Measurements from ENCODE around the gene IGSF23.
"Not testable (repeated sequence)": the region's sequence is repeated elsewhere in the genome, so short reads cannot be mapped to it uniquely, and the experiment has no call there.

IGSF23 gene

GRCh38 chr19:44626048-44626624, 12.8 kb downstream of the IGSF23 start:
- no peak for DNase-seq (ENCODE audit: low spot score in 2 of 2)
- H3K27me3 ChIP-seq (ENCODE audit: low read depth): no peaks in the 10 kb centered on the region
- H3K36me3 ChIP-seq (replicated peaks): no peaks in the 10 kb centered on the region
- in situ Hi-C loops (cut with MboI; ENCODE audit: low sequenced_read_pairs): no loop called here
- H3K4me1 ChIP-seq: no peaks in the 10 kb centered on the region
- no peaks in the 10 kb centered on the region for H3K9me3 ChIP-seq
- H3K4me3 ChIP-seq: no peak overlapping the region

GRCh38 chr19:44627631-44628030, 14.3 kb downstream of the IGSF23 start:
- Histone ChIP-seq H3K9me3 (no peaks in the 10 kb centered on the region), H3K36me3 (replicated peaks) (peaks cover 3% of the 10 kb centered on the region; the same call in 1 of the 2 replicates), H3K4me1 (no peaks in the 10 kb centered on the region; the same call in 1 of the 2 replicates), H3K4me3 (no peak overlapping the region), H3K27me3 (ENCODE audit: low read depth) (no peaks in the 10 kb centered on the region)
- in situ Hi-C loops (cut with MboI; ENCODE audit: low sequenced_read_pairs): no loop called here
- DNase-seq (ENCODE audit: low spot score in 2 of 2): no peak

DNA sequence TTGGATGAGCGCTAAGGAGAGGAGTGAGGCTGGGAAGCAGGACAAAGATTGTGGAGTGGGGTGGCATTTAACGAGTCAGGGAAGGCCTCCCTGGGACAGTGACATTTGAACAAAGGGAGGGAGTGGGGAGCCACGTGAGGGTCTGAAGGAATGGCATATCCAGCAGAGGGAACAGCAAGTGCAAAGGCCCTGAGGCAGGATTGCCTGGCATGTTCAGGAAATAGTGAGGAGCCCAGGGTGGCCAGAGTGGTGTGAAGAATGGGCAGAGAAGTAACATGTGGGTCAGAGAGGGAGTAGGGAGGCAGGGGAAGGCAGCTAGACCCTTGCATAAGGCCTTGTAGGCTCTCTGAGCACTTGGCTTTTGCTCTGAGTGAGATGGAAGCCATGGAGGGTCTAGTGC, 15.4 kb downstream of the IGSF23 start:
- Histone ChIP-seq H3K27me3 (ENCODE audit: low read depth) (no peaks in the 10 kb centered on the region), H3K4me1 (peaks cover 6% of the 10 kb centered on the region), H3K4me3 (no peak overlapping the region), H3K36me3 (replicated peaks) (peaks cover 3% of the 10 kb centered on the region; the same call in 1 of the 2 replicates), H3K9me3 (no peaks in the 10 kb centered on the region)
- DNase-seq (ENCODE audit: low spot score in 2 of 2): no peak
- in situ Hi-C loops (cut with MboI; ENCODE audit: low sequenced_read_pairs): no loop called here

GRCh38 chr19:44631611-44632010, 18.2 kb downstream of the IGSF23 start:
- H3K36me3 ChIP-seq (replicated peaks); H3K9me3 ChIP-seq; DNase-seq (ENCODE audit: low spot score in 2 of 2); H3K4me3 ChIP-seq; in situ Hi-C loops (cut with MboI; ENCODE audit: low sequenced_read_pairs); H3K27me3 ChIP-seq (ENCODE audit: low read depth); H3K4me1 ChIP-seq: not testable (repeated sequence)

DNA sequence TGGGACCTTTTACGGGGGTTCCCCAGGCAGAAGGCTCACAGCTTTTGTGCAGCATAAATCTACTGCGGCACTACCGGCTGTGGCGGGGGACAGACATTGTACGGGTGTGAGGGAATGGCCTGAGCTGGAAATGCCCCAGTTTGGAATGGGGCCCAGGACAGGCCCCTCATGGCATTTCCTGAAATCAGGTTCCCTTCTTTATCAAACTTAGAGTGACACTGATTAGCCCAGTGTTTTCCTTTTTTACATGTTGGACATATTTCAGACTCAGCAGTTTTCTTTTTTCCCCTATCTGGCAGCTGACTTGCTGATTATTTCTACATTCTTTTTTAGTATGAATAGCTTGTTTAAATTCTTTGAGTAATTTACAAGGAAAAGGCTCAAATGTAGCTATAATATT, 20.7 kb downstream of the IGSF23 start:
- H3K9me3 ChIP-seq; H3K36me3 ChIP-seq (replicated peaks); H3K4me3 ChIP-seq; in situ Hi-C loops (cut with MboI; ENCODE audit: low sequenced_read_pairs); H3K4me1 ChIP-seq; H3K27me3 ChIP-seq (ENCODE audit: low read depth); DNase-seq (ENCODE audit: low spot score in 2 of 2): not testable (repeated sequence)

DNA sequence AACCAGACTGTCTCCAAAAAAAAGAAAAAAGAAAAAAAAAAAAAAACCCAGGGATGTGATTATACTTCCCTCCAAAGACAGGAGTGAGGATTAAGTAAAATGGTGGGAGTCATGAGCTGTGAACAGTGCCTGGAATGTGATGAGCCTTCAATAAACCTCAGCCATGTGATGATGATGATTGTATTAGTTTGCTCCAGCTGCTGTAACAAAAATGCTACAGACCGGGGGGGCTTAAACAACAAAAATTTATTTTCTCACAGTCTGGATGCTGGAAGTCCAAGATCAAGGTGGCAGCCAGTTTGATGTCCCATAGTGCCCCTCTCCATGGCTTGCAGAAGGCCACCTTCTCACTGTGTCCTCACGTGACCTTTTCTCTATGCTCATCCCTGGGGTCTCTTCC, 21.4 kb downstream of the IGSF23 start:
- no peaks in the 10 kb centered on the region for H3K9me3 ChIP-seq
- no peak overlapping the region for H3K4me3 ChIP-seq
- no peak for DNase-seq (ENCODE audit: low spot score in 2 of 2)
- in situ Hi-C loops (cut with MboI; ENCODE audit: low sequenced_read_pairs): no loop called here
- no peaks in the 10 kb centered on the region for H3K27me3 ChIP-seq (ENCODE audit: low read depth)
- H3K4me1 ChIP-seq: peaks cover 6% of the 10 kb centered on the region
- peaks cover 3% of the 10 kb centered on the region; the same call in 1 of the 2 replicates for H3K36me3 ChIP-seq (replicated peaks)

DNA sequence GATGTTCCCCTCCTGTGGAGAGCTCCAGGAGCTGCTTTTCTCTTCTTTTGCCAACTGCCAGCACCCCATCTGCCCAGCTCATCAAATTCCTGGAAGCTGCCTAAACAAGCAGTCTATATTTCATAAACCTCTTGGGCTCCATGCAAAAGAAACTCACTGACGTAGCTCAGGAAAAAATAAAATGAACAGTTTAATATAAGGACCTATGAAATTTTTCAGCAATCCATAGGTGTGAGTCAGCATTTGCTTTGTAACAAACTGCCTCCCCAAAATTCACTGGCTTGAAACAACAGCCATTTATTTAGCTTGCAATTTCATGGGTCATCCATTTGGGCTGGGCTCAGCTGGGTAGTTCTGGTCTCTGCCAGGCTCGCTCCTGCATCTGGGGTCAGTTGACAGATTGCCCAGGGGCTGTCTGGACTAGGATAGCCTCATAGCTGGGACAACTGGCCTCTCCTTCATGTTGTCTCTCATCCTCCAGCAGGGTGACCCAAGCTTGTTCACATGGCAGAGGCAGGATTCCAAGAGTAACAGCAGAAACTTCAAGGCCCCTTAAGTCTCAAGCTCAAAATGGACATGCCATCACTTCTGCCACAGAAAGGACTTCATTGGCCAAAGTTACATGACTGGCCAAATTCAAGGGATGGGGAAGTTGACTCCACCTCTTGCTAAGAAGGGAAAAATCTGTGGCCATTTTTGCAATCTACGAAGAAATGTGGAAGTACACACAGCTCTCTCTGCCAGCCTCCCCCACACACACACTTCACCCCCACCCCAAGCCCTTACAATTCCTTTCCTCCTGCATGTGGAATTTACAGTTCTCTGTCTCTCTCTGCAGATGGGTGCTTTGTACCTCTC, 22.4 kb downstream of the IGSF23 start:
- Histone ChIP-seq H3K36me3 (replicated peaks) (peaks cover 3% of the 10 kb centered on the region; the same call in 1 of the 2 replicates), H3K9me3 (no peaks in the 10 kb centered on the region), H3K4me3 (no peak overlapping the region), H3K27me3 (ENCODE audit: low read depth) (no peaks in the 10 kb centered on the region), H3K4me1 (peaks cover 6% of the 10 kb centered on the region)
- in situ Hi-C loops (cut with MboI; ENCODE audit: low sequenced_read_pairs): no loop called here
- no peak for DNase-seq (ENCODE audit: low spot score in 2 of 2)

DNA sequence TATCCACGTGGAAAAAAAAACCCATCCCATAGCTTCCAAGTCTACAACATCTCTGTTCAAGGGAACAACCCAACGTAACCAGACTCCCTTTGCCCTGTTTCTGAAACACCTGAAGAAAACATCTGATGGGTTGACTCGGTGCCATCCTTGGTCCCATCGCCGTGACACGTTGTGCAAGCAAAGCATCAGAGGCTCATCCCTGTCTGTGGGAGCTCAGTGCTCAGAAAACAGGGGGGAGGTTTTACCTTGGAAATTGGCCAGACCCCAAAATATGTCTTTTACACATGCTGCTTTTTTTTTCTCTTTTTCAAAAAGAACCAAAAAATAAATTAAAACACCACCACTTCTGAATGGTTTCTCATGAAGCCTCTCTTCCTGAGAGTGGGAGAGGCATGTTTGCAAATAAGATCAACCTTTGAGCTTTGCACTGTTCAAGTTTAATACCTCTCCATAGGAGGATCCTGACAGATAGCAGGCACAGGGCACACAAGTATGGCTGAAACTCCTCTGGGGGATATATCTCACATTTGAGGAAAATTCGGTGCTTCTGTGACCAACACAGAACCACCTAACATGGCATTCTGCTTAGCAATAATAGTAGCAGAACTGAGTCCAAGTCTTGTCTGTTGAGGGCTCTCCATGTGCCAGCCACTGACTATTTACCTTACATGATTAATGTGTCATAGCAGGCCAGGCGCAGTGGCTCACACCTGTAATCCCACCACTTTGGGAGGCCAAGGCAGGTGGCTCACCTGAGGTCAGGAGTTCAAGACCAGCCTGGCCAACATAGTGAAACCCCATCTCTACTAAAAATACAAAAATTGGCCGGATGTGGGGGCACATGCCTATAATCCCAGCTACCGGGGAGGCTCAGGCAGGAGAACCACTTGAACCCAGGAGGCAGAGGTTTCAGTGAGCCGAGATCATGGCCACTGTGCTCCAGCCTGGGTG, 23.4 kb downstream of the IGSF23 start:
- no peak overlapping the region for H3K4me3 ChIP-seq
- no peak for DNase-seq (ENCODE audit: low spot score in 2 of 2)
- in situ Hi-C loops (cut with MboI; ENCODE audit: low sequenced_read_pairs): no loop called here
- H3K27me3 ChIP-seq (ENCODE audit: low read depth): no peaks in the 10 kb centered on the region
- H3K4me1 ChIP-seq: peaks cover 6% of the 10 kb centered on the region
- H3K9me3 ChIP-seq: no peaks in the 10 kb centered on the region
- H3K36me3 ChIP-seq (replicated peaks): peaks cover 3% of the 10 kb centered on the region; the same call in 1 of the 2 replicates

DNA sequence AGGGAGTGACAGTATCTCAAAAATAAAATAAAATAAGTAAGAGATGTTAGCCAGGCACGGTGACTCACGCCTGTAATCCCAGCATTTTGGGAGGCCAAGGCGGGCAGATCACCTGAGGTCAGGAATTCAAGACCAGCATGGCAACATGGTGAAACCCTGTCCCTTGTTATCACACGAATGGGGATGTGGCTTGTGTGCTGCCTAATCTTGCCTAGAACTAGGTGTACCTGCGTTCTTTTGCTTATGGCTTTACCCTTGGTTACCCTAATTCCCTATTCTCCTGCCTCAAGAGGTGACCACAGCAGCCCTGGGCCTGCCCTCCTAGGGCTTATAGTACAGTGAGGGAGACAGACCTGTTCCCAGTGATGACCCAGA, 24.0 kb downstream of the IGSF23 start:
- no peak for DNase-seq (ENCODE audit: low spot score in 2 of 2)
- Histone ChIP-seq H3K36me3 (replicated peaks) (no peaks in the 10 kb centered on the region), H3K27me3 (ENCODE audit: low read depth) (no peaks in the 10 kb centered on the region), H3K4me3 (no peak overlapping the region), H3K4me1 (peaks cover 6% of the 10 kb centered on the region), H3K9me3 (no peaks in the 10 kb centered on the region)
- in situ Hi-C loops (cut with MboI; ENCODE audit: low sequenced_read_pairs): no loop called here

DNA sequence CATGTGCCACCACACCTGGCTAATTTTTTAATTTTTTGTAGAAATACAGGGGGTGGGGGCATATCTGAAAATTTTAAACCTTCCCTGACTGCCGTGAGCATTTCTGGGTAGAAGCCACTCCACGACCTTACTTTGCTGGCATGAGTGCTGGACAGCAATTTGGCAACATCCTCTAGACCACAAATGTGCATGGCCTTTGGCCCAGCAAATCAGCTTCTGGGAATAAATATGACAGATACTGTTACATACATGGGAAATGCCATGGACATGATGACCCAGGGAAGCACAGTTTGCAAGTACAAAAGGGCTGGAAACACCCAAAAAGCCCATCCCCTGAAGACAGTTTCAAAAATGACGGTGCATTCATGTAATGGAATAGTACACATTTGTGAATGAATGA, 27.2 kb downstream of the IGSF23 start:
- no peak overlapping the region for H3K4me3 ChIP-seq
- H3K9me3 ChIP-seq: no peaks in the 10 kb centered on the region
- no peak for DNase-seq (ENCODE audit: low spot score in 2 of 2)
- H3K27me3 ChIP-seq (ENCODE audit: low read depth): no peaks in the 10 kb centered on the region
- no peaks in the 10 kb centered on the region for H3K4me1 ChIP-seq
- H3K36me3 ChIP-seq (replicated peaks): no peaks in the 10 kb centered on the region
- in situ Hi-C loops (cut with MboI; ENCODE audit: low sequenced_read_pairs): no loop called here

DNA sequence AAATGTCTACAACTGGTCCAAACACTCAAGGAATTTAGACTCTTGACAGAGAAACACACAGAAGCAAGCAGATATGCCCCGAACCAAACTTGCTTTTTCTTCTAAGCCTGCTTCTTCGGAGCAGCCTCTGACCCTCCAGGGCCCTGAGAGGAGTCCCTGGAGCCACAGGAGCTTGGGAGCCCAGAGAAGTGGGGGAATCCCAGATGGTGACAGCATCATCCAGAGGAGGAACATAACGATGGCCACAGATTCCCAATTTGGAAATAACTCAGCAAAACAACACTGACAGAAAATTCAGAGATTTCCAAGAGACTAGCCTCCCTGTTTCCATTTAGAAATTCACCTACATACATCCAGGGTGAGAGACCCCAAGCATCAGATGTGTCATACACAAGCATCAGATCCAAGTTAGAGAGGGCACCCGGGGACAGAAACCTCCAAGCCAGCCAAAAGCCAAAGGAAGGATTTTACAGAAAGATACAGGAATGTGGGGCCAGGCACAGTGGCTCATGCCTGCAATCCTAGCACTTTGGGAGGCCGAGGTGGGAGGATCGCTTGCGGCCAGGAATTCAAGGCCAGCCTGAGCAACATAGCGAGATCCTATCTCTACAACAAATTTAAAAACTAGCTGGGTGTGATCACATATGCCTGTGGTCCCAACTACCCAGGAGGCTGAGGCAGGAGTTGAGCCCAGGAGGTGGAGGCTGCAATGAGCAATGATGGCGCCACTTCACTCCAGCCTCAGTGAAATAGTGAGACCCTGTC, 28.3 kb downstream of the IGSF23 start:
- in situ Hi-C loops (cut with MboI; ENCODE audit: low sequenced_read_pairs): no loop called here
- H3K36me3 ChIP-seq (replicated peaks): peaks cover 9% of the 10 kb centered on the region
- no peaks in the 10 kb centered on the region for H3K9me3 ChIP-seq
- DNase-seq (ENCODE audit: low spot score in 2 of 2): no peak
- no peaks in the 10 kb centered on the region for H3K4me1 ChIP-seq
- H3K27me3 ChIP-seq (ENCODE audit: low read depth): no peaks in the 10 kb centered on the region
- no peak overlapping the region for H3K4me3 ChIP-seq

DNA sequence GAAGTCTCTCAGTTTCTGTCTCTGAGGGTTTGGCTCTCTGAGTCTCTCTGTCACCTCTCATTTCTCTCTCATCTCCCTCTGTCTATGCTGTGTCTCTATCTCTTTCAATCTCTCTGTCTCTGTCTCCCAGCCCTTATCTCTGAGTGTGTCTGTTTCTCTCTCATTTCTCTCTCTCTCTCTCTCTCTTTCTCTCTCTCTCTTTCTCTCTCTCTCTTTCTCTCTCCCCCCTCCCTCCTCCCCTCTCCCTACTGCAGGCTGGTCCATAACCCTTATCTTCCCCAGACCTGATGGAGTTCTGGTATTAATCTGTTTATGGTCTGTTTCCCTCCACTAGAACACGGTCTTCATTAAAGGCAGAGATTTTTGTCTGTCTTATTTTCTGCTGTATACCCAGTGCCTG, 29.0 kb downstream of the IGSF23 start:
- Histone ChIP-seq H3K9me3 (no peaks in the 10 kb centered on the region), H3K4me1 (no peaks in the 10 kb centered on the region), H3K36me3 (replicated peaks) (peaks cover 13% of the 10 kb centered on the region), H3K4me3 (no peak overlapping the region), H3K27me3 (ENCODE audit: low read depth) (no peaks in the 10 kb centered on the region)
- in situ Hi-C loops (cut with MboI; ENCODE audit: low sequenced_read_pairs): no loop called here
- DNase-seq (ENCODE audit: low spot score in 2 of 2): no peak
